SK-N-SH (cell line): Measurements from ENCODE around the gene PDIA6. TPM values are rescaled to one million over a fixed set of nuclear protein-coding genes. Genes with fewer than 3 reads are reported as not detected.

Experiments used
- CTCF ChIA-PET: fragments of 300-600, 350-600 bp; formaldehyde crosslinking; extraction: SDS; loops from one replicate; lab custom pipeline; 2021; lab: Yijun Ruan, JAX
- POLR2A ChIA-PET: fragments of 350-600 bp; sonication (Branson Sonifier 250); formaldehyde crosslinking; extraction: SDS; loops from one replicate; lab custom pipeline; 2020; ENCODE audit warnings: antibody characterized with exemption, inconsistent platforms; lab: Yijun Ruan, JAX
- DNase-seq: peaks from one replicate; pipeline ENCODE4 v3.0.0; 2012
- H2AFZ ChIP-seq: fragments of 200-600 bp; sonication (generic); 2 replicates; pipeline ENCODE4 v1.8.1; 2016; ENCODE audit warnings: antibody characterized with exemption, mild to moderate bottlenecking, low read depth
- H3F3A ChIP-seq: fragments of 200-600 bp; sonication (generic); replicated peaks from 2 replicates; pipeline ENCODE3; 2016; ENCODE audit warnings: antibody characterized with exemption, mild to moderate bottlenecking; ENCODE audit not compliant: insufficient read depth
- H3K27ac ChIP-seq, 2 experiments: fragments of 200-500 bp in 1 of 2; fragments of 200-600 bp in 1 of 2; sonication (Bioruptor generic) in 1 of 2; sonication (generic), shearing (Covaris generic) in 1 of 2; 2 replicates each; pipeline versions ENCODE4 v1.5.1 to v1.6.1; 2014 to 2016; ENCODE audit warnings: low read depth in 2 of 2, inconsistent platforms in 1 of 2, low read length in 1 of 2, mild to moderate bottlenecking in 1 of 2, mixed read lengths in 1 of 2
- H3K27me3 ChIP-seq: fragments of 200-600 bp; sonication (generic), shearing (Covaris generic); 2 replicates; pipeline ENCODE4 v1.6.1; 2016; ENCODE audit warnings: mixed run types; ENCODE audit not compliant: insufficient read depth
- H3K36me3 ChIP-seq, 2 experiments: fragments of 200-500 bp in 1 of 2; fragments of 200-600 bp in 1 of 2; sonication (Bioruptor generic) in 1 of 2; sonication (generic) in 1 of 2; replicated peaks in 1 of 2; 2 replicates each; pipeline versions ENCODE3 to v1.5.1; 2014 to 2016; ENCODE audit warnings: low read length in 1 of 2, mild to moderate bottlenecking in 1 of 2; ENCODE audit not compliant: insufficient read depth in 2 of 2, control insufficient read depth in 1 of 2
- H3K4me1 ChIP-seq, 2 experiments: fragments of 200-500 bp in 1 of 2; fragments of 200-600 bp in 1 of 2; sonication (Bioruptor generic) in 1 of 2; sonication (generic), shearing (Covaris generic) in 1 of 2; 2 replicates each; pipeline versions ENCODE4 v1.5.1 to v1.6.1; 2014 to 2016; ENCODE audit warnings: low read depth in 1 of 2, low read length in 1 of 2, mixed run types in 1 of 2; ENCODE audit not compliant: insufficient read depth in 2 of 2, control insufficient read depth in 1 of 2
- H3K4me2 ChIP-seq: fragments of 200-600 bp; sonication (generic), shearing (Covaris generic); 2 replicates; pipeline ENCODE4 v1.6.1; 2017; ENCODE audit warnings: mixed run types
- H3K4me3 ChIP-seq, 2 experiments: fragments of 200-500 bp in 1 of 2; fragments of 200-600 bp in 1 of 2; sonication (Bioruptor generic) in 1 of 2; sonication (generic), shearing (Covaris generic) in 1 of 2; 2 replicates each; pipeline versions ENCODE4 v1.5.1 to v1.8.1; 2014 to 2016; ENCODE audit warnings: low read depth in 2 of 2, inconsistent platforms in 1 of 2, low read length in 1 of 2, mild to moderate bottlenecking in 1 of 2, mixed read lengths in 1 of 2, moderate library complexity in 1 of 2
- H3K79me2 ChIP-seq: fragments of 200-600 bp; sonication (generic); 2 replicates; pipeline ENCODE4 v1.8.1; 2017; ENCODE audit warnings: mild to moderate bottlenecking; ENCODE audit not compliant: insufficient read depth
- H3K9ac ChIP-seq: fragments of 200-600 bp; sonication (generic); 2 replicates; pipeline ENCODE4 v1.6.1; 2017; ENCODE audit warnings: mixed run types
- H3K9me2 ChIP-seq: fragments of 200-600 bp; sonication (generic); 2 replicates; pipeline ENCODE4 v1.6.1; 2017; ENCODE audit warnings: mixed run types
- H3K9me3 ChIP-seq: fragments of 200-600 bp; sonication (generic); 2 replicates; pipeline ENCODE4 v1.6.1; 2017; ENCODE audit warnings: mixed run types, mild to moderate bottlenecking, moderate library complexity
- H4K20me1 ChIP-seq: fragments of 200-600 bp; sonication (generic); 2 replicates; pipeline ENCODE4 v1.6.1; 2017; ENCODE audit warnings: mild to moderate bottlenecking, mixed run types; ENCODE audit not compliant: insufficient read depth
- EZH2phosphoT487 ChIP-seq: fragments of 200-600 bp; sonication (generic); IDR thresholded peaks from 2 replicates; pipeline ENCODE4 v1.6.1; 2017; ENCODE audit warnings: low read depth, mixed run types, mild to moderate bottlenecking, antibody characterized with exemption, moderate library complexity, borderline replicate concordance
- GABPA ChIP-seq: IDR thresholded peaks from 2 replicates; pipeline ENCODE4 v1.4.0; 2012; ENCODE audit warnings: low read depth, mild to moderate bottlenecking
- GATA2 ChIP-seq: sonication (generic); formaldehyde crosslinking; IDR thresholded peaks from 2 replicates; pipeline ENCODE4 v1.5.0; 2020; ENCODE audit warnings: mild to moderate bottlenecking, missing genetic modification reagents
- JUND ChIP-seq: IDR thresholded peaks from 2 replicates; pipeline ENCODE4 v1.4.0; 2012
- MAX ChIP-seq: IDR thresholded peaks from 2 replicates; pipeline ENCODE4 v1.4.0; 2012; ENCODE audit warnings: low read depth
- MXI1 ChIP-seq: IDR thresholded peaks from 2 replicates; pipeline ENCODE4 v1.6.1; 2012; ENCODE audit warnings: mild to moderate bottlenecking, low read depth, low read length, improper control_type of control experiment
- NFIC ChIP-seq: IDR thresholded peaks from 2 replicates; pipeline ENCODE4 v1.4.0; 2012; ENCODE audit warnings: borderline replicate concordance
- POLR2AphosphoS5 ChIP-seq: IDR thresholded peaks from 2 replicates; pipeline ENCODE4 v1.6.1; 2012; ENCODE audit warnings: low read depth, low read length
- RAD21 ChIP-seq: IDR thresholded peaks from 2 replicates; pipeline ENCODE4 v1.6.1; 2012; ENCODE audit warnings: mild to moderate bottlenecking, low read length
- REST ChIP-seq: IDR thresholded peaks from 2 replicates; pipeline ENCODE4 v1.6.1; 2012; ENCODE audit warnings: mild to moderate bottlenecking, low read depth, low read length, moderate library complexity
- SIN3A ChIP-seq: IDR thresholded peaks from 2 replicates; pipeline ENCODE4 v1.6.1; 2012; ENCODE audit warnings: low read depth, mild to moderate bottlenecking, low read length, moderate library complexity, borderline replicate concordance
- SMC3 ChIP-seq: IDR thresholded peaks from 2 replicates; pipeline ENCODE4 v1.6.1; 2012; ENCODE audit warnings: low read depth, low read length, improper control_type of control experiment
- TCF12 ChIP-seq: IDR thresholded peaks from 2 replicates; pipeline ENCODE4 v1.4.0; 2012
- TEAD4 ChIP-seq: IDR thresholded peaks from 2 replicates; pipeline ENCODE4 v1.4.0; 2012; ENCODE audit warnings: mild to moderate bottlenecking, borderline replicate concordance; ENCODE audit not compliant: insufficient read depth
- ZBTB33 ChIP-seq: IDR thresholded peaks from 2 replicates; pipeline ENCODE4 v1.4.0; 2012; ENCODE audit warnings: low read depth, borderline replicate concordance
- WGBS: methylation state at CpG from one replicate; pipeline ENCODE4 v1.1.6; 2017; ENCODE audit warnings: low lambda C conversion rate; 5-methylcytosine and 5-hydroxymethylcytosine counted together
- polyA plus RNA-seq, 3 experiments: library from polyadenylated mRNA; depleted of rRNA; stranded (reverse); fragments of >200 nt; gene quantifications; 2 replicates each; pipeline ENCODE4 v1.2.3, GENCODE V29; 2012

Gene PDIA6
- polyA plus RNA-seq, 1 of the 3 experiments (the other 2 are of a cell fraction) = 325 TPM

GRCh38 chr2:10793816-10794215 is 18.8 kb downstream of the PDIA6 start:
- Histone ChIP-seq H3K79me2 (peaks cover 43% of the 10 kb centered on the region), H3K36me3 (peaks cover 69 to 72% of the 10 kb centered on the region in 2 experiments), H3K9me3 (no peaks in the 10 kb centered on the region), H2AFZ (no peak overlapping the region), H3K27me3 (no peaks in the 10 kb centered on the region), H4K20me1 (peaks cover 16% of the 10 kb centered on the region), H3K9me2 (no peaks in the 10 kb centered on the region), H3K4me2 (no peak overlapping the region), H3K9ac (no peak overlapping the region), H3K4me3 (no peak overlapping the region), H3F3A (no peaks in the 10 kb centered on the region), H3K27ac (no peak overlapping the region), H3K4me1 (no peaks in the 10 kb centered on the region)
- WGBS = 92% methylated on average over 1 of the region's 1 CpG
- no peak for DNase-seq
- CTCF ChIA-PET = interaction anchor here (2.7 kb wide), 1 partner anchor 38 kb away, joined by 9 read pairs; no protein-coding TSS in a partner anchor
- POLR2A ChIA-PET = interaction anchor here (0.6 kb wide), 1 partner anchor 370 kb away, joined by 4 read pairs; no protein-coding TSS in a partner anchor
- no peak for TF ChIP-seq SMC3
- TF ChIP-seq POLR2AphosphoS5 = no peak
- no peak for TF ChIP-seq MAX
- no peak for TF ChIP-seq RAD21
- no peak for TF ChIP-seq REST
- no peak for TF ChIP-seq MXI1
- no peak for TF ChIP-seq EZH2phosphoT487
- TF ChIP-seq ZBTB33 = no peak
- TF ChIP-seq TCF12 = no peak
- TF ChIP-seq TEAD4 = no peak
- TF ChIP-seq NFIC = no peak
- no peak for TF ChIP-seq GABPA
- TF ChIP-seq GATA2 (CRISPR knock-in tag) = no peak
- TF ChIP-seq JUND = no peak
- TF ChIP-seq SIN3A = no peak
